Smooth muscle cell (in vitro differentiated cells): ENCODE results near the gene ZNF716. TPM values are rescaled to one million over a fixed set of nuclear protein-coding genes. Genes with fewer than 3 reads are reported as not detected.
"Not testable (repeated sequence)": the region's sequence is repeated elsewhere in the genome, so short reads cannot be mapped to it uniquely, and the experiment has no call there.

Experiments
- DNase-seq: peaks from one replicate; lab custom pipeline; 2025; ENCODE audit not compliant: unreplicated experiment; lab: John Stamatoyannopoulos, UW
- H2AFZ ChIP-seq: fragments of 200-600 bp; sonication (generic); 2 replicates; pipeline ENCODE4 v1.6.0; 2016; ENCODE audit warnings: antibody characterized with exemption, low read depth, mild to moderate bottlenecking
- H3F3A ChIP-seq: fragments of 200-600 bp; sonication (generic); 2 replicates; pipeline ENCODE4 v1.6.0; 2017; ENCODE audit warnings: antibody characterized with exemption, low read depth
- H3K27ac ChIP-seq: fragments of 200-600 bp; sonication (generic); 2 replicates; pipeline ENCODE4 v1.5.1; 2016; ENCODE audit warnings: low read depth, mild to moderate bottlenecking
- H3K27me3 ChIP-seq: fragments of 200-600 bp; sonication (generic); 2 replicates; pipeline ENCODE4 v1.6.1; 2016; ENCODE audit warnings: low read depth, mild to moderate bottlenecking
- H3K36me3 ChIP-seq: fragments of 200-600 bp; sonication (generic); 2 replicates; pipeline ENCODE4 v1.5.1; 2016; ENCODE audit warnings: low read depth
- H3K4me1 ChIP-seq: fragments of 200-600 bp; sonication (generic); 2 replicates; pipeline ENCODE4 v1.5.1; 2016; ENCODE audit warnings: low read depth
- H3K4me2 ChIP-seq: fragments of 200-600 bp; sonication (generic); 2 replicates; pipeline ENCODE4 v1.6.0; 2016; ENCODE audit warnings: mild to moderate bottlenecking
- H3K4me3 ChIP-seq: fragments of 200-600 bp; sonication (generic); 2 replicates; pipeline ENCODE4 v1.5.1; 2016; ENCODE audit warnings: mild to moderate bottlenecking
- H3K79me2 ChIP-seq: fragments of 200-600 bp; sonication (generic); 2 replicates; pipeline ENCODE4 v1.6.0; 2016; ENCODE audit warnings: low read depth, mild to moderate bottlenecking
- H3K9ac ChIP-seq: fragments of 200-600 bp; sonication (generic); 2 replicates; pipeline ENCODE4 v1.6.0; 2016; ENCODE audit warnings: low read depth
- H3K9me3 ChIP-seq: fragments of 200-600 bp; sonication (generic); replicated peaks from 2 replicates; pipeline ENCODE4 v1.5.1; 2016; ENCODE audit warnings: low read depth
- H4K20me1 ChIP-seq: fragments of 200-600 bp; sonication (generic); 2 replicates; pipeline ENCODE4 v1.6.0; 2016; ENCODE audit warnings: low read depth
- CTCF ChIP-seq: fragments of 200-600 bp; sonication (generic); IDR thresholded peaks from 2 replicates; pipeline ENCODE4 v1.5.1; 2017; ENCODE audit warnings: borderline replicate concordance, mild to moderate bottlenecking, antibody characterized with exemption; ENCODE audit not compliant: insufficient read depth, poor library complexity, severe bottlenecking
- WGBS: methylation state at CpG from one replicate; pipeline ENCODE4 v1.1.7; 2016; ENCODE audit warnings: low lambda C conversion rate; 5-methylcytosine and 5-hydroxymethylcytosine counted together
- polyA plus RNA-seq: library from polyadenylated mRNA; unstranded; fragments of >200 nt; fragmentation: Nextera tagmentation; extraction: Ambion mirVana; gene quantifications from 2 replicates; pipeline ENCODE4 v1.2.1, GENCODE V29; 2016
- total RNA-seq: library from RNA; depleted of rRNA; stranded (reverse); fragments of >200 nt; gene quantifications from 2 replicates; pipeline ENCODE4 v1.2.3, GENCODE V29; 2014

The ZNF716 gene
- total RNA-seq (not detected in 2 replicates), polyA plus RNA-seq (not detected in 2 replicates)

DNA sequence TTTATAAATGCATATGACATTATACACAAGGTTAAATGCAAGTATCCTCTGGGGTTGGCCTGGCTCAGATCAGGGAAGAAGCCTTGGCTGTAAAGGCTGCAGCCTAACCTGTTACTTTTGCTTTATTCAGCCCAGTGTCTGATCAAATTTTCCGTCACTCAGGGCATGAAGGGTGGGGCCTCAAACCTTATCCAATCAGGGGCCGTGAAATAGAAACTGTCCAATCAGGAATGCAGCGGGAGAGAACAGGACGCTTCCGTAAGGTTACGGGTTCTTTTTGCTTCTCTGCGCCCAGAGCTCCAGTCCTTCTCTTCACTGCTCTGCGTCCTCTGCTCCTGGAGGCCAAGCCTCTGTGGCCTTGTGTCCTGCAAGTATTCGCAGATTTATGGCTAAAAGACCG, at the start of gene ZNF716:
Gene ZNF716 (plus strand): TSS at position 274 of the 400 bp plus-strand sequence. CDS start 112 bp downstream, at position 386.
- Histone ChIP-seq H3K4me2 (no peak within 1 kb of the TSS), H3K79me2 (no peaks in the 10 kb centered on the region), H3K27me3 (no peaks in the 10 kb centered on the region), H3K4me3 (no peak within 1 kb of the TSS), H4K20me1 (no peaks in the 10 kb centered on the region), H3K27ac (no peak within 1 kb of the TSS), H3K9me3 (peaks cover 4% of the 10 kb centered on the region), H3K36me3 (no peaks in the 10 kb centered on the region), H3K4me1 (no peaks in the 10 kb centered on the region), H3K9ac (no peak within 1 kb of the TSS), H2AFZ (no peak within 1 kb of the TSS), H3F3A (no peaks in the 10 kb centered on the region)
- DNase-seq = no peak
- no peak for TF ChIP-seq CTCF
- 85% methylated on average over 10 of the region's 10 CpGs for WGBS

DNA sequence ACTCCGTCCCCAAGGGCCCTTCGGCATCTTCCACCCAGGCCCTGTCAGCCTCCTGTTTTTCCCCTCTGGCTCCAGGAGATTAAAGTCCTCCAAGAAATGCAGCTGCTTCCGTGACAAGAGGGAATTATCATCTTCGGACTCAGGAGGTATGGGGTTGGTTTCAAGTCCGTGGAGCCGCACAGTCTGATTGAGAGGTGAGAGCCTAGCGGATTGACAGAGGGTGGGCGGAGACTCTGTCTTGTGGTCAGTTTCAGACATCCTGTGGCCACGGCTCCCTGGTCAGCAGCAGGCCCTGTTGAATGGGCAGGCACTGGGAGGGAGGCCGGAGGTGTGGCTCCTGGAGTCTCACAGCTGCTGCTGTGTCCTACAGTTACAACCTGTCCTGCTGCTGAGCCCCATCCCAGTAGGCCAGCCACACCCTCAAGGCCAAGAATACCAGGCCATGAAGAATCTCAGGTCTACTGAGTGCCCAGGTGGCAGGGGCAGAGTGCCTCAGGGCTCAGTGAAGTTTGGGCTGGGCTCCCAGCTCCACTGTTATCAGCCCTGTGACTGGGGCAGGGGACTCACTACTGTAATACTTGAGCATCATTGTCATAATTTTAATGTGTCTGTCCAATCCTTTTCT, 49.3 kb upstream of the ZNF716 start:
- Histone ChIP-seq H4K20me1 (no peaks in the 10 kb centered on the region), H3K4me3 (no peak overlapping the region), H3K27me3 (no peaks in the 10 kb centered on the region), H3K4me2 (no peak overlapping the region), H3K79me2 (no peaks in the 10 kb centered on the region), H3K4me1 (no peaks in the 10 kb centered on the region), H3K9me3 (peaks cover 8% of the 10 kb centered on the region), H3K27ac (no peak overlapping the region), H3K9ac (no peak overlapping the region), H3K36me3 (no peaks in the 10 kb centered on the region), H3F3A (no peaks in the 10 kb centered on the region), H2AFZ (no peak overlapping the region)
- DNase-seq = no peak
- no peak for TF ChIP-seq CTCF
- WGBS = 81% methylated on average over 10 of the region's 10 CpGs

- H3K4me1 ChIP-seq, H3K27ac ChIP-seq, H3K9ac ChIP-seq, DNase-seq, H3K79me2 ChIP-seq, H4K20me1 ChIP-seq, H3K4me3 ChIP-seq, H3K27me3 ChIP-seq, H3K4me2 ChIP-seq, H3K9me3 ChIP-seq, H3F3A ChIP-seq, H2AFZ ChIP-seq, H3K36me3 ChIP-seq: not testable (repeated sequence)
- 78% methylated on average over 16 of the region's 16 CpGs for WGBS
Observed at GRCh38 chr7:57403051-57403450, 46.9 kb upstream of the ZNF716 start.

- TF ChIP-seq CTCF = no peak
- H3K36me3 ChIP-seq = no peaks in the 10 kb centered on the region
- no peaks in the 10 kb centered on the region for H4K20me1 ChIP-seq
- no peaks in the 10 kb centered on the region for H3K4me1 ChIP-seq
- H3K27me3 ChIP-seq = no peaks in the 10 kb centered on the region
- H3K9me3 ChIP-seq = peaks cover 5% of the 10 kb centered on the region
- H3K9ac ChIP-seq = no peak overlapping the region
- no peaks in the 10 kb centered on the region for H3F3A ChIP-seq
- no peaks in the 10 kb centered on the region for H3K79me2 ChIP-seq
- H3K27ac ChIP-seq = no peak overlapping the region
- no peak for DNase-seq
- no peak overlapping the region for H3K4me3 ChIP-seq
- H3K4me2 ChIP-seq = no peak overlapping the region
- 77% methylated on average over 26 of the region's 36 CpGs for WGBS
- no peak overlapping the region for H2AFZ ChIP-seq
Observed at GRCh38 chr7:57403601-57404342, 46.2 kb upstream of the ZNF716 start.
